ENCODE measurements around the gene SPACA4.
"Not testable (repeated sequence)": the region's sequence is repeated elsewhere in the genome, so short reads cannot be mapped to it uniquely, and the experiment has no call there.

The SPACA4 gene

GRCh38 chr19:48573163-48573505 lies 33.4 kb upstream of the SPACA4 start:
- peaks cover 7 to 10% of the 10 kb centered on the region in 2 donors for H3K4me1 ChIP-seq (ENCODE audit: control insufficient read depth in 1 of 2, insufficient read depth in 2 of 2, low read length in 2 of 2)
- no peaks in the 10 kb centered on the region for H3K9me3 ChIP-seq (ENCODE audit: control insufficient read depth in 1 of 2, low read length in 2 of 2)
- H3K36me3 ChIP-seq (ENCODE audit: control insufficient read depth in 1 of 2, insufficient read depth in 2 of 2, low read length in 2 of 2) = no peaks in the 10 kb centered on the region
- H3K27ac ChIP-seq (ENCODE audit: low read depth, low read length) = no peak overlapping the region
- H3K9ac ChIP-seq (ENCODE audit: low read depth in 1 of 2, low read length in 2 of 2) = no peak overlapping the region
- H3K27me3 ChIP-seq (ENCODE audit: control insufficient read depth in 1 of 2, insufficient read depth in 2 of 2, low read length in 2 of 2) = no peaks in the 10 kb centered on the region
- H3K4me3 ChIP-seq (ENCODE audit: low read depth in 1 of 2, low read length in 2 of 2) = no peak overlapping the region

- no peaks in the 10 kb centered on the region for H3K36me3 ChIP-seq (ENCODE audit: control insufficient read depth in 1 of 2, insufficient read depth in 2 of 2, low read length in 2 of 2)
- peaks cover 0 to 4% of the 10 kb centered on the region in 2 donors for H3K4me1 ChIP-seq (ENCODE audit: control insufficient read depth in 1 of 2, insufficient read depth in 2 of 2, low read length in 2 of 2)
- H3K9ac ChIP-seq (ENCODE audit: low read depth in 1 of 2, low read length in 2 of 2) = no peak overlapping the region
- H3K9me3 ChIP-seq (ENCODE audit: control insufficient read depth in 1 of 2, low read length in 2 of 2) = no peaks in the 10 kb centered on the region
- H3K27me3 ChIP-seq (ENCODE audit: control insufficient read depth in 1 of 2, insufficient read depth in 2 of 2, low read length in 2 of 2) = no peaks in the 10 kb centered on the region
- no peak overlapping the region for H3K4me3 ChIP-seq (ENCODE audit: low read depth in 1 of 2, low read length in 2 of 2)
- H3K27ac ChIP-seq (ENCODE audit: low read depth, low read length) = no peak overlapping the region
Measured at GRCh38 chr19:48575931-48576622, 30.5 kb upstream of the SPACA4 start.

GRCh38 chr19:48577908-48578307 lies 28.6 kb upstream of the SPACA4 start:
- H3K9ac ChIP-seq (ENCODE audit: low read depth in 1 of 2, low read length in 2 of 2); H3K36me3 ChIP-seq (ENCODE audit: control insufficient read depth in 1 of 2, insufficient read depth in 2 of 2, low read length in 2 of 2); H3K4me1 ChIP-seq (ENCODE audit: control insufficient read depth in 1 of 2, insufficient read depth in 2 of 2, low read length in 2 of 2); H3K4me3 ChIP-seq (ENCODE audit: low read depth in 1 of 2, low read length in 2 of 2); H3K27ac ChIP-seq (ENCODE audit: low read depth, low read length); H3K9me3 ChIP-seq (ENCODE audit: control insufficient read depth in 1 of 2, low read length in 2 of 2); H3K27me3 ChIP-seq (ENCODE audit: control insufficient read depth in 1 of 2, insufficient read depth in 2 of 2, low read length in 2 of 2): not testable (repeated sequence)

GRCh38 chr19:48578891-48579290 lies 27.7 kb upstream of the SPACA4 start:
- no peaks in the 10 kb centered on the region for H3K36me3 ChIP-seq (ENCODE audit: control insufficient read depth in 1 of 2, insufficient read depth in 2 of 2, low read length in 2 of 2)
- no peak overlapping the region for H3K9ac ChIP-seq (ENCODE audit: low read depth in 1 of 2, low read length in 2 of 2)
- peaks cover 0 to 4% of the 10 kb centered on the region in 2 donors for H3K4me1 ChIP-seq (ENCODE audit: control insufficient read depth in 1 of 2, insufficient read depth in 2 of 2, low read length in 2 of 2)
- no peak overlapping the region for H3K27ac ChIP-seq (ENCODE audit: low read depth, low read length)
- H3K9me3 ChIP-seq (ENCODE audit: control insufficient read depth in 1 of 2, low read length in 2 of 2) = no peaks in the 10 kb centered on the region
- no peaks in the 10 kb centered on the region for H3K27me3 ChIP-seq (ENCODE audit: control insufficient read depth in 1 of 2, insufficient read depth in 2 of 2, low read length in 2 of 2)
- no peak overlapping the region for H3K4me3 ChIP-seq (ENCODE audit: low read depth in 1 of 2, low read length in 2 of 2)

GRCh38 chr19:48582168-48582567 lies 24.4 kb upstream of the SPACA4 start:
- Histone ChIP-seq H3K36me3 (ENCODE audit: control insufficient read depth in 1 of 2, insufficient read depth in 2 of 2, low read length in 2 of 2) (no peaks in the 10 kb centered on the region), H3K9me3 (ENCODE audit: control insufficient read depth in 1 of 2, low read length in 2 of 2) (no peaks in the 10 kb centered on the region), H3K27ac (ENCODE audit: low read depth, low read length) (no peak overlapping the region), H3K27me3 (ENCODE audit: control insufficient read depth in 1 of 2, insufficient read depth in 2 of 2, low read length in 2 of 2) (no peaks in the 10 kb centered on the region), H3K4me3 (ENCODE audit: low read depth in 1 of 2, low read length in 2 of 2) (no peak overlapping the region), H3K9ac (ENCODE audit: low read depth in 1 of 2, low read length in 2 of 2) (no peak overlapping the region), H3K4me1 (ENCODE audit: control insufficient read depth in 1 of 2, insufficient read depth in 2 of 2, low read length in 2 of 2) (peaks cover 0 to 3% of the 10 kb centered on the region in 2 donors)

GRCh38 chr19:48587387-48587786 lies 19.2 kb upstream of the SPACA4 start:
- Histone ChIP-seq H3K9me3 (ENCODE audit: control insufficient read depth in 1 of 2, low read length in 2 of 2) (no peaks in the 10 kb centered on the region), H3K4me3 (ENCODE audit: low read depth in 1 of 2, low read length in 2 of 2) (no peak overlapping the region), H3K27me3 (ENCODE audit: control insufficient read depth in 1 of 2, insufficient read depth in 2 of 2, low read length in 2 of 2) (no peaks in the 10 kb centered on the region), H3K27ac (ENCODE audit: low read depth, low read length) (no peak overlapping the region), H3K9ac (ENCODE audit: low read depth in 1 of 2, low read length in 2 of 2) (no peak overlapping the region), H3K36me3 (ENCODE audit: control insufficient read depth in 1 of 2, insufficient read depth in 2 of 2, low read length in 2 of 2) (no peaks in the 10 kb centered on the region), H3K4me1 (ENCODE audit: control insufficient read depth in 1 of 2, insufficient read depth in 2 of 2, low read length in 2 of 2) (peaks cover 6 to 7% of the 10 kb centered on the region in 2 donors)

- H3K36me3 ChIP-seq (ENCODE audit: control insufficient read depth in 1 of 2, insufficient read depth in 2 of 2, low read length in 2 of 2) = no peaks in the 10 kb centered on the region
- H3K27ac ChIP-seq (ENCODE audit: low read depth, low read length) = no peak overlapping the region
- peak overlapping the region; percentile 49 to 63 for H3K9ac ChIP-seq (ENCODE audit: low read depth in 1 of 2, low read length in 2 of 2)
- no peaks in the 10 kb centered on the region for H3K27me3 ChIP-seq (ENCODE audit: control insufficient read depth in 1 of 2, insufficient read depth in 2 of 2, low read length in 2 of 2)
- H3K4me1 ChIP-seq (ENCODE audit: control insufficient read depth in 1 of 2, insufficient read depth in 2 of 2, low read length in 2 of 2) = peaks cover 6 to 7% of the 10 kb centered on the region in 2 donors
- H3K4me3 ChIP-seq (ENCODE audit: low read depth in 1 of 2, low read length in 2 of 2) = peak overlapping the region; percentile 51 to 68
- no peaks in the 10 kb centered on the region for H3K9me3 ChIP-seq (ENCODE audit: control insufficient read depth in 1 of 2, low read length in 2 of 2)
Measured at GRCh38 chr19:48588670-48589401, 17.7 kb upstream of the SPACA4 start.

- H3K27me3 ChIP-seq (ENCODE audit: control insufficient read depth in 1 of 2, insufficient read depth in 2 of 2, low read length in 2 of 2) = no peaks in the 10 kb centered on the region
- H3K9ac ChIP-seq (ENCODE audit: low read depth in 1 of 2, low read length in 2 of 2) = no peak overlapping the region
- H3K36me3 ChIP-seq (ENCODE audit: control insufficient read depth in 1 of 2, insufficient read depth in 2 of 2, low read length in 2 of 2) = no peaks in the 10 kb centered on the region
- no peak overlapping the region for H3K27ac ChIP-seq (ENCODE audit: low read depth, low read length)
- no peaks in the 10 kb centered on the region for H3K9me3 ChIP-seq (ENCODE audit: control insufficient read depth in 1 of 2, low read length in 2 of 2)
- H3K4me1 ChIP-seq (ENCODE audit: control insufficient read depth in 1 of 2, insufficient read depth in 2 of 2, low read length in 2 of 2) = peaks cover 4 to 6% of the 10 kb centered on the region in 2 donors
- H3K4me3 ChIP-seq (ENCODE audit: low read depth in 1 of 2, low read length in 2 of 2) = no peak overlapping the region
Measured at GRCh38 chr19:48591021-48591420, 15.5 kb upstream of the SPACA4 start.

GRCh38 chr19:48595171-48595570 lies 11.4 kb upstream of the SPACA4 start:
- H3K4me1 ChIP-seq (ENCODE audit: control insufficient read depth in 1 of 2, insufficient read depth in 2 of 2, low read length in 2 of 2) = no peaks in the 10 kb centered on the region
- H3K4me3 ChIP-seq (ENCODE audit: low read depth in 1 of 2, low read length in 2 of 2) = no peak overlapping the region
- H3K27ac ChIP-seq (ENCODE audit: low read depth, low read length) = no peak overlapping the region
- no peaks in the 10 kb centered on the region for H3K27me3 ChIP-seq (ENCODE audit: control insufficient read depth in 1 of 2, insufficient read depth in 2 of 2, low read length in 2 of 2)
- no peak overlapping the region for H3K9ac ChIP-seq (ENCODE audit: low read depth in 1 of 2, low read length in 2 of 2)
- no peaks in the 10 kb centered on the region for H3K36me3 ChIP-seq (ENCODE audit: control insufficient read depth in 1 of 2, insufficient read depth in 2 of 2, low read length in 2 of 2)
- no peaks in the 10 kb centered on the region for H3K9me3 ChIP-seq (ENCODE audit: control insufficient read depth in 1 of 2, low read length in 2 of 2)

GRCh38 chr19:48595833-48596232 lies 10.7 kb upstream of the SPACA4 start:
- no peaks in the 10 kb centered on the region for H3K27me3 ChIP-seq (ENCODE audit: control insufficient read depth in 1 of 2, insufficient read depth in 2 of 2, low read length in 2 of 2)
- no peaks in the 10 kb centered on the region for H3K4me1 ChIP-seq (ENCODE audit: control insufficient read depth in 1 of 2, insufficient read depth in 2 of 2, low read length in 2 of 2)
- no peak overlapping the region for H3K27ac ChIP-seq (ENCODE audit: low read depth, low read length)
- H3K9me3 ChIP-seq (ENCODE audit: control insufficient read depth in 1 of 2, low read length in 2 of 2) = no peaks in the 10 kb centered on the region
- H3K4me3 ChIP-seq (ENCODE audit: low read depth in 1 of 2, low read length in 2 of 2) = no peak overlapping the region
- no peak overlapping the region for H3K9ac ChIP-seq (ENCODE audit: low read depth in 1 of 2, low read length in 2 of 2)
- H3K36me3 ChIP-seq (ENCODE audit: control insufficient read depth in 1 of 2, insufficient read depth in 2 of 2, low read length in 2 of 2) = no peaks in the 10 kb centered on the region

All from duodenal mucosa (tissue), 2 donors.